ENCODE data around the gene MTHFSD. TPM values are rescaled to one million over a fixed set of nuclear protein-coding genes. Genes with fewer than 3 reads are reported as not detected.

The MTHFSD gene
- polyA plus RNA-seq, 3 donors, result 22.1 to 29.4 (median 23.9) TPM

DNA sequence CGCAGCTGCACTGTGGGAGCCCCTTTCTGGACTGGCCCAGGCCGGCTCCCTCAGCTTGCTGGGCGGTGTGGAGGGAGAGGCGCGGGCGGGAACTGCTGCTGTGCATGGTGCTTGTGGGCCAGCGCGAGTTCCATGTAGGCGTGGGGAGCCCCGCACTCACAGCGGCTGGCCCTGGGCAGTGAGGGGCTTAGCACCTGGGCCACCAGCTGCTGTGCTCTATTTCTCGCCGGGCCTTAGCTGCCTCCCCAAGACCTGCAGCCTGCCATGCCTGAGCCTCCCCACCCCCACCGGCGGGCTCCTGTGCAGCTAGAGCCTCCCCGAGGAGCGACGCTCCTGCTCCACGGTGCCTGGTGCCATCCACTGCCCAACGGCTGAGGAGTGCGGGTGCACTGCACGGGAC, 1.7 kb downstream of the MTHFSD start:
- no peak for DNase-seq (ENCODE audit: low read depth in 3 of 3, low spot score in 2 of 3)

DNA sequence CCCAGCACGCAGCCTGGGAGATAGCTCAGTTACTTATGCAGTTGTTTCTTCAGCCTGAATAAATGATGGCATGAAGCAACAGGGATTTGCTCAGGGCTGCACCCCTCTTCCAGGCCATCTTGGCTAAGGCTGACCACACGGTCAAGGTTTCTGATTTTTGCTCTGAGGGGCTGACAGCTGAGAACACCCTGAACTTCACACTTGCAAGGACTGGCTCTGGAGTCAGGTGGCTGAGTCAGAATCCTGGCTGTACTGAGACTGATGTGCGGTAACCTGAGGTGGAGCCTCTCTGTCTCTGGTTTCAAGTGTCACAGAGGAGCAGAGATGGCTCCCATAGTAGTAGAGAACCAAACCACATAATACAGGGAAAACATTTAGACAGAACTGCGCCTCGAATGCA, 4.8 kb downstream of the MTHFSD start:
- no peak for DNase-seq (ENCODE audit: low read depth in 3 of 3, low spot score in 2 of 3)

DNA sequence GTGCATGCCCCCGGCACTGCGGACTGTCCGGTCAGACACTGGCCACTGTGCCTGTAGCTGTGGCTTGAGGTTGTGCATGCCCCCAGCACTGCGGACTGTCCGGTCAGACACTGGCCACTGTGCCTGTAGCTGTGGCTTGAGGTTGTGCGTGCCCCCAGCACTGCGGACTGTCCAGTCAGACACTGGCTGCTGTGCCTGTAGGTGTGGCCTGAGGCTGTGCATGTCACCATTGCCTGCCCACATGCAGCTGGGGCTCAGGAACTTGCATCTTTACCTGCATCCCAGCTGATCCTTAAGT, 5.2 kb downstream of the MTHFSD start:
- no peak for DNase-seq (ENCODE audit: low read depth in 3 of 3, low spot score in 2 of 3)

DNA sequence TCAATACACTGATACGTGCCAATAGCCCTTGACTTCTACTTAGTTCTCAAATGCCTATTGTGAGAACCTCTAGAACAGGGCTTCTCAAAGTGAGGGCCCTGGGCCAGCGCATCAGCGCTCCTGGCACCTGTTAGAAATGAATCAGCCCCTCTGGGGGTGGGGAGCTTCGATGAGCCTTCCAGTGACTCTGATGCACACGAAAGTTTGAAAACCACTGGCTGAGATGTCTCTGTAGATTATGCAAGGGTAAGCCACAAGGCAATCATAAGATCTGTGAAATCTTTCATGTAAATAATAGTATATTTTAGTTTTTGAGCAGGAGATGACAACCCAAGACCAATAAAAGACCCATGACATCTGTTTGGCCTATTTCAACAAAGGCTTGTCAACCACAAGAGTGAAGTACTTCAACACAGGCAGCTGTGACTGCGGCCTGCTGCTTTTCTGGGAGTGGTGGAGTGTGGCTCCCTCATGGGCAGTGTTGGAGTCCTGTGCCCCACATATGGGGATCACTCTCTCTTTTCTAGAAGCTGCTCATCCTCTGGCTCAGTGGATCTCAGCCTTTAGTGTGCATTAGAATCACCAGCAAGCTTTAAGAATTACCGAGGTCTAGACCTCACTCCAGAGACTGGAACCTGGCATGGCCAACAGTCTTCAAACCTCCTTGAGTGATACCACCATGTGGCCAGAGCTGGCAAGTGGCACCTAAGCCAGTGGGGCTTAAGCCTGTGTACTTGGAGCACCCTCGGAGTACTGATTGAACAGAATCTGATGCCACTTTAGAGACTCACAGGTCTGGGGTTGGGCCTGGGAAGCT, 5.8 kb downstream of the MTHFSD start:
- no peak for DNase-seq (ENCODE audit: low read depth in 3 of 3, low spot score in 2 of 3)

DNA sequence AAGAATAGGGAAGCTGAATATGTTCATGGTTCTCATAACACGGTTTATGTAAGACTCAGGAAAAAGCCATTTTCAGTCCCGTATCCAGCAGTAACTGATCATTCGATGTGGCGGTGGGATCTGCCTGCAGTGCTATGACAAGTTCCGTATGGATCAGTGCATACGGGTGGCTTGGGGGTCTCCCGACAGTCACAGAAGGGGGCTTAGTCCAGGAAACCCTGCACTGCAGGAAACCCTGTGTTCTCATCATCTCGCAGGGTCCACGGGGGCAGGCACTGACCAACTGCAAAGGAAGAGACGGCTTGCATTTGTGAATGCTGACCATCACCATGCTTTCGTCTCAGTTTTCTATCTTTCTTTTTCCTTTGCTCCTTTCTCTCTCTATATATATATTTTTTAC, 7.7 kb downstream of the MTHFSD start:
- DNase-seq (ENCODE audit: low read depth in 3 of 3, low spot score in 2 of 3), result no peak

DNA sequence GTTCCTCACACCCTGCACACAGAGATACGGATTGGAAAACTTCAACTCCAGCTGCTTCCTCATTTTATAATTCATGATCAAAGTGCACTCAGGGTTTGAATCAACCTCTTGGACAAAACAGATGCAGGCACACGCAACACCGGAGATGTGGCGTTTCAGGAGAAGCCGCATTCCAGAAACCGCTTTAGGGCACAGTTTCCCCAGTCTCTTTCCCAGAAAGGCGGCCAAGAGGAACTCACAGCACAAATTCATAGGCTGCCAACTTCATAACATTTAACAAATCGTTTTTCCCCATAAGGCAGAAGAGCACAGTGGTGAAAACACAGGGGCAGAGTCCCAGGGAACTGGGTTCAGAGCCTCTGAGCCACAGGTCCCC, 8.4 kb downstream of the MTHFSD start:
- no peak for DNase-seq (ENCODE audit: low read depth in 3 of 3, low spot score in 2 of 3)

DNA sequence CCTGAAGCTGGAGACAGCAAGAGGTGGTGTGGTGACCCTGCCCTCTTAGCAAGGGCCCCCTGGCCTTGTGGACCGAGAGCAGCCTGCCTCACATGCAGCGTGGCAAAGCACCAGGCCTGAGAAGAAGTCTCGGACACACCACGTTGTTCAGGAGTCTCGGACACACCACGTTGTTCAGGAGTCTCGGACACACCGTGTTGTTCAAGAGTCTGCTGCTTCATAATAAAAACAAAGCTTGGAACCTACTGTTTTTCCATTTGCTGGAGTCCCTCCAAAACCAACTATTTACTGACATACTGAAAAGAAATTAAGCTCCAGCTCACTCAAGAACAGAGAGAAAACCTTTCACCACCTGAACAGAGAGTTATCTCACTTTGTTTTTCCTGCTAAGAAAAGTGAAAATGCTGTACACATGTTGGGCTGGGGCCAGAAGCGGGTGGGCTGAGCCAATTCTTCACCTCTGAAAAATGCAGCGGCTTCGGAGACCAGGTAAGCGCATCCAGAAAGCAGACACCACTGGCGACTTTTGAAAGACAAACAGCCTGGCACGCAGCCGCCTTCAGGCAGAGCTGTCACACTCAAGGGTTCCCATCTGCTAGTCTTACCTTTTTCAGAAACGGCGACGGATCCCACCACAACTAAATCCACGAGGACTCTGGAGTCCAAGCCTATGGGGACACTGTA, 8.9 kb downstream of the MTHFSD start:
- DNase-seq (ENCODE audit: low read depth in 3 of 3, low spot score in 2 of 3), result no peak

DNA sequence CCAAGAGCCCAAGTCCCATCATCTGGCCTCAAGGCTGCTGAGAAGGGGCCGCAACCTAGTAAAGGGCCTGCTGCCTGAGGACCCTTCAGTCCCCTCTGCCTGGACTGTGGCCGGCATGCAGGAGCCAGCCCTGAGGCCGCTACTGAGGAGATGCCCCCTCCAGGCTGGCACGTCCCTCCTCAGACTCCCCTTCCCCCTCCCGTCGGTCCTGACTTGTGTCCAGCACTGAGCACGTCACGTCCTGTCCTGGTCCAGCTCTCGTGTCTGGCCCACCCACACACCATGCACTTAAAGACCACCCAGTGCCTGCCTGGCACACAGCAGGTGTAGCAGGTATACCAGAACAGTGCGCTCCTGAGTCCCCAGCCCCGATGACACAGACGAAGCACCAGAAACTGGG, 9.6 kb downstream of the MTHFSD start:
- DNase-seq (ENCODE audit: low read depth in 3 of 3, low spot score in 2 of 3), result no peak

DNA sequence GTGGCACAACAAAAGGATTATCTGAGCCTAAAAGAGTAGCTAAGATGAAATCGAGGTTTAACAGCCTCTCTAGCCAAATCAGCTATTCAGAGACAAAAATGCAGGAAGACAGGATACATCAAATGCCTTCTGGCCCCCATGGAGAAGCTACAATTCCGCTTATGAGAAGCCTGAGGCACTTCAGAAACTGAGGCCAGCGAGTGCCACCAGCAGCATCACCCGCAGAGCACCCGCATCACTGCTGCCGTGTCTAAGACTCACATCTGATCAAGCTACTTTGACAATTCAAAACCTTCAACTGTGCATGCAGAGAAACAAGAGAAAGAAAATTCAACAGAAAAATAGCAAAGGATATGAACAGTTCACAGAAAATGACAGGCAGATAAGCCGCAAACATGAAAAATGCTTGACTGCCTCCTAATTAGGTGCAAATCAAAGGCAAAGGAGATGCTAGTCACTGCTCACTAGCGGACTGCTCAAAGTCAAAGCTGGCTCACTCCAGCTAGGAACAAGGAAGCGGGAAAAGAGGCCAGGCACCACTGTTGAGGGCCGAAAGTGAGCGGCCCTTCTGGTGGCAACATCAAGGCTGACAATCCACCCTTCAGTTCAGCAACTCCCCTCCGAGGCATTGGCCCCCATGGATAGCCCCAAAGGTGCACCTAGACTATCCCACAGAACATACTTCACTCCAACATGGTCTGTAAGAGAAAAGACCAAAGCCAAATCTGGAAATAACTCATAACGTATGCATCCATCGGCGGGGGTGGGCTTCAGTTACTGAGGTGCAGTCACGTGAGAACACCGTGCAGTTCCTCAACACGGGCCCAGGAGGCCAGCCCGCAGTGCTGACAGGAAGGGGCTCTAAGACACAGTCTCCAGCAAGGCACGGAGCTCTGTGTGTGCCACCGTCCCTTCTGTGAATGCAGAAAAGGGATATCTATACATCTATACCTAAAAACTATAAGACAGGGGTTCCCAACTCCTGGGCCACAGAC, 12.0 kb downstream of the MTHFSD start:
- no peak for DNase-seq (ENCODE audit: low read depth in 3 of 3, low spot score in 2 of 3)

DNA sequence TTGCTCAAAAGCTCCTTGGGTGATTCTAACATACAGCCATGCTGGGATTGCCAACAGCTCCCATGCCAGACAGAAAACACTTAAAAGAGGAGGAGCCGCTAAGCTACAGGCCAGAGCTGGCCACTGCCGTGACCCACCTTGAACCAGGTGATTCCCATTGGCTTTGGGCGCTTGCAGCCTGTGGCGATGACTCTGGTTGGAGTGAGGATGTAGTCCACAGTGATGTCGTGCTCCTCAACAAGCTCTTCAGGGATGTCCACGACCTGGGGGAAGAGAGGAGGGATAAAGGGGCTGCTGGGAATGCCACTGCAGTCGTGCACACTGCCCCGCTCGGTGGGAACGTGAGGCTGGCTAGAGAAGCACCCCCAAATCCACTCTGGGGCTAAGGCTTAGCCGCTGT, 13.5 kb downstream of the MTHFSD start:
- DNase-seq (ENCODE audit: low read depth in 3 of 3, low spot score in 2 of 3), result no peak

DNA sequence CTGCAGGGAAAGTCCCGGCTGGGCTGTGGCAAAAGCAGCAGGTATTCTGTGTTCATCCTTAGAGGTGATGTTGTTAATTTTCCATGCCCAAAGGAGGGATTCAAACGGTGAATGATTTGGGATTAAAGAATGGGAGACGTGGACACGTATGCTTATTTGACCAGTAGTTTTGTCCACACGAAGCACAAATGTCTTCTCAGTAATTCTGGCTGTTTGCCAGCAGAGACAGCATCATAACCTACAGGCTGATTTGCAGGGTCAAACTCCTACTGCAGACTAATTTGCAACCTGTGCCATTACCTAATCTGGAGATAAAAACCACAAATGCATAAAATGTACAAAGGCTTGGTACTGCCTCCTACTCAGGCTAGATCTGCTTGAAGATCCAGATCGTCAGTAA, 14.1 kb downstream of the MTHFSD start:
- no peak for DNase-seq (ENCODE audit: low read depth in 3 of 3, low spot score in 2 of 3)

DNA sequence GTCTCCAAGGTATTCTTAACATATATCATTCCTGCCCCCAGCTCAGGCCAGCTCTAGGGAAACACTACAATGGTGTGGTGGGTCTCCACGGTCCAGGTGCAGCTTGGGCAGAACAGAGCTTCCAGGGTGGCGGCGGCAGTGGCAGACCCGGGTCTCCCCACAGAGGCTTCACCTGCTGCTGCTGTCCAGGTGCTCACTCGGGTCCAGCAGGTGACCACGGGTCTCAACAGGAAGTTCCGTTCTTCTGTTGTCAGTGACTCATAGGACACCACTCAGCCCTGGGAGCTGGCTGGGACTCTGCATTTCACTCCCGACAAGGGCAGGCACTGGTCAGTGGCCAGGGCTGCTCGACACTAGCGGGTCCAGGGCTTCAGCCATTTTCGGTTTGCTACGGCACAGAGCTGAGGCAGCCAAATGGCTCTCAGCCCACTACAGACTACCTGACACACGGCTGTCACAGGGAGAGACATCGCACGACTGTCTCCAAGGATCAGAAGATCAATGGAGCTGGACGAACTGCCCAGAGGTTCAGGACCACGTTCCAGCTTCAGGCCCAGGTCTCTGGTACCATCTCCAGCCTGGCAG, 16.7 kb downstream of the MTHFSD start:
- no peak for DNase-seq (ENCODE audit: low read depth in 3 of 3, low spot score in 2 of 3)

DNA sequence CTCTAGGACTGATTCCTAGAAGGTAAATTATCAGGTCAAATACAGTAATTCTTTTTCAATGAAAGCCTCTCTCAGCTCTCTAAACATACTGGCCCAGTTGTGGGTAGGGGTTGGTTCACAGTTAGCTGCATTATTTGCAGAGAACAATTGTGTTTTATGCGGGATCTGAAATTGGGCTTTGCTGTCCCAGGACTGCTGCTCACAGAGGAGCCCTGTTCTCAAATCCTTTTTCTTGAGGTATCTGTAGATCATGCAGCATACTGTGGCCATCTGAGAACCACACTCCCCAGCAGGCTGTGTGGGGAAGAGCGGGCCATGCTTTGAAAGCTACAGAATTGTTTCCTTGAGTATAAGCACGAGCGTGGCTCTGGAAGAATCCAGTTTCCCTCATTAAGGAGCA, 17.5 kb downstream of the MTHFSD start:
- no peak for DNase-seq (ENCODE audit: low read depth in 3 of 3, low spot score in 2 of 3)

DNA sequence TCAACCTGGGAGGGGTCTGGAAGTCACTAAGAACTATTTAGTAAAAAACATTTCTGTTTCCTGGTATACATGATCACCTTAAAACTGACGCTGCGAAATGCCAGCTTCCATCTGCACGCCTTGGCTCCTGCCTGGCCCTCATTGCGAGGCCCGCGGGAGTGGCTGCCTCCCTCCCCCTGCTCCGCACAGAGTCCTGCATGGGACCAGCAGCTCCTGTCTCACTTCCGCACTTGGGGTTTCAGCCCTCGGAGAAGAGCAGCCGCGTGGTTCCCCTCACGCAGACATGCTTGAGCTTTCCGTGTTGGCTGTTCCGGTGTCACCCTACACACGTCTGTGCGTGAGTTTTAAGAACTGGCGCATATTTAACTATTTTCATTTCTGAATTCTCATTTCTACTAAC, 18.4 kb downstream of the MTHFSD start:
- no peak for DNase-seq (ENCODE audit: low read depth in 3 of 3, low spot score in 2 of 3)

DNA sequence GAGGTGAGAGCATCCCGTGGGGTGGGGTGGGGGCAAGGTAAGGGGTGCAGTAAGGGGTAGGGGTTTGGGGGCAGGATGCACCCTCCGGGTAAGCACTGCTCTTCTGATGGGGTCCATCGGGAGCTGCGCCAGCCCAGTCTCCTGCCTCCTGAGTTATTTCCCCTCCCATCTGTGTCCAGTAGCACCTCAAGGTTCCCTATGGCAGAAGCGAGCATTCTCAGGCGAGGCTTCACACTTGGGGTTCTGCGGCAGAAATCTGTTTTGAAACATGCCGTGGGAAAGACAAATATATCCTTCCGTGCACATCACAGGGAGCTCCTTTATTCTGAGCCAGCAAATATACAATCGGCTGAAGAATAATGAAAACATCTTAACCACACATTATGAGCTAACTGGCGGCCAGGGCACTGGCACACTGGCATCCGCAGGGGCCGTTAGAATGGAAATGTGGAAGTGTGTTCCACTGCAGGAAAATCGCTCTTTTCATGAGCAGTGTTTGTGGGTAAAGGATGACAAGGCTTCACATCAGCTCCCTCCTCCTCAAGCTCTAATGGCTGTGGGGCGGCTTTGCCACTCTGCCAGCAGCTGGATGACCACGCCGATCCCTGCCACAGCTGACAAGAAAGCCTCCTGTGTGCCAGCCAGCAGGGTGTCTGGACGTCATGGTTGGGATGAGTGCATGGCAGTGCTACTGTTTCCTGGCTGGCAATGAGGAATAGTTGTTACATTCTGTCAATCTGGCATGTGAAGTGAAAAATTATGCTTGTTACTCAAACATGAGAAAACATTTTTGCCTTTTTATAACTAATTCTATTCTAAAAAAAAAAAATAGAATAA, 20.0 kb downstream of the MTHFSD start:
- DNase-seq (ENCODE audit: low read depth in 3 of 3, low spot score in 2 of 3), result no peak

DNA sequence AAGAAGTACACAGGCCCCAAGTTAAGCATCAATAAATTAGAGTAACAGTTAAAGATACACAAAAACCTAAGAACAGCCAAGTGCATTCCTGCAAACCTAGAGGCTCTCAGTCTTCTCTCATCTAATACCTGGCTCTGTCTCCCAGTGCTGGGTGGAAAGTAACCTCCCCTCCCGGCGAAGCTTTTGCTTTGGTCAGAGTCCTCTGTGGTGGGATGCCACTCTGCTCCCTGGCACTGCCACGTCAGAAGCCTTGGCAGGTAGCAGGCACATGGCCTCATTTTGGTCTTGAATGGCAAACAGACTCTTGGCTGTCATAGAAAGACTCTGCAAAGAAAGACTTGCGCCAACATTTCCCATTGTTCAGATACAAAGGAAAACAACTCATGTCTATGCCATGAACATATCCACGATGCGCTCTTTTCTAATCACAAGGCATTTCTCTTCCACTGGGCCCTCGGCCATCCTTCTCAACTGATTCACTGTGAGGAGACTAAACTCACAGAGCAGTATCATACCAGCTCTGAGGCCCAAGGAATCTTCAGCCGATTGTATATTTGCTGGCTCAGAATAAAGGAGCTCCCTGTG, 21.2 kb downstream of the MTHFSD start:
- no peak for DNase-seq (ENCODE audit: low read depth in 3 of 3, low spot score in 2 of 3)

DNA sequence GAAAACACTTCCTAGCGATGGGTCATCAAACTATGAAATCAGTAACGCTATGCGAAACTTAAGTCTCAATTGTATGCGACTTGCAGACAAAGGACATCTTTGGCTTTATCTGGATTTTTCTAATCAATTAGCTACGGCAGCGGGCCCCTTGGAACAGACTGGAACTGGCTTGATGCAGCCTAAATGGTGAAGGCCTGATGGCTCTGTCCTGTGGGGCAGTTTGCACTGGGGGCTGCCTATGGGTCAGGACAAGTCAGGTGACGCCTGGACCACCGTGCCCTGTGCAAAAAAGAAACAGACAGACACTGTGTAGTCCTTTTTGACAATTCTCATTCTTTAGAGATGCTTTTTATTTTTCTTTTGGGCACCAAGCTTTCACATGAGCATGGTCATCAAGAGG, 22.0 kb downstream of the MTHFSD start:
- no peak for DNase-seq (ENCODE audit: low read depth in 3 of 3, low spot score in 2 of 3)

DNA sequence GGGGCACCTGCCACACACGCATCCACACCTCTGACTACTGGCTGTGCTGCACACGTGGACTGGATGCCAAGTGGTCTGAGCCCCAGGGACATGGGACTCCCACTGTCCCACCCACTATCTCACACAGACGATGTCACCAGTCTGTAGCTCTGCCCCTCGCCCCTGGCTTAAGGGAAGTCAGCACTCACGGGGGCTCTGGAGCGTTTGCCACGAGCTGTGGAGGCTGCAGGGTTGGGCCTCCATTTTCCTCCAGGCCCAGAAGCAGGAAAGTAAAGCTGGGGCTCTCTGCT, 22.6 kb downstream of the MTHFSD start:
- DNase-seq (ENCODE audit: low read depth in 3 of 3, low spot score in 2 of 3), result no peak

DNA sequence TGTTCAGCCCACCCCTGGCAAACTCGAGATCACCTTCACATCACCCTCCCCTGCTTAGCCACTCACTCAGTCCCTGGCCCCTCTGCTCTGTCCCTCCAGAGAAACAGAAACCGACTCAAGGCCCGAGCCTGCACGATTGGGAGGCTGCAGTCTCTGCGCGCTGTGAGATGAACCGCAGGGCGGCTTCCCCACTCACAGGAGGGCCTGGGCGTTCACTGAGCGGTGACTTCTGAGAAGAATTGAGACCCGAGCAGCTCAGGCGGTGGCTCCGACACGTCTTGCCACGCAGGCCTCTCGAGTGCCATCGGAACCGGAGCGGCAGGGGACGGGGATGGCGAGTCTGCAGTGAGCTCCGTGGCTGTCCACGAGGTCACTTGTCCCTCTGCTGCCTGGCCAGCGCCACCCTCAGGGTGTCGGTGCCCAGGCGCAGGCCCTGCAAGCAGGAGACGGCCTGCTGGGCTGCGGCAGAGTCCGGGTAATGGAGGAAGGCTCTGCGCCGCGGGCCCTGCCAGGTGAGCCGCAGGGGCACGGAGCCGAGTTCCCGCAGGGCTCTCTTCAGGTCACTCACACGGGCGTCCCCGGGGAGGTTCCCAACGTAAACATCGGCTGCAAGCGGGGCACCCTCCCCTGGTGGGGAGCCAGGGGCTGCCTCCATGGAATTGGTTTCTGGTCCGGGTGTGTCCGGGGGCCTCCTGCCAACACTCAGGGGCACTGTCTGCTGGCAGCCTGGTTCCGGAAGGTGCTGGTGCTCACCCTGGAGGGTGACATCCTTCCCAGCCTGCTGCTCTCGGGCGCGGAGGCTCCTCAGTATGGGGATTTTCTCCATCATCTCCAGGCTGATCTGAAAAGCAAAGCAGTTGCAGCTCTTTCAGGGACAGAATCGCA, 23.2 kb downstream of the MTHFSD start:
- DNase-seq (ENCODE audit: low read depth in 3 of 3, low spot score in 2 of 3), result no peak
